Spleen (tissue), 7 donors: Measurements from ENCODE around the gene ARL15.

Experiments used
- CTCF ChIP-seq, 11 experiments: fragments of 200-600 bp in 7 of 11; fragments of 450-650 bp in 4 of 11; sonication (generic) in 4 of 11; IDR thresholded peaks in 8 of 11; conservative IDR thresholded peaks in 3 of 11; 1 replicate in 7 of 11; 2 replicates in 4 of 11; pipeline versions ENCODE4 v1.4.0 to v1.8.0; 2016 to 2021; ENCODE audit warnings: antibody characterized with exemption in 11 of 11, inconsistent platforms in 4 of 11, mild to moderate bottlenecking in 1 of 11
- POLR2A ChIP-seq, 3 donors: fragments of 450-650 bp; IDR thresholded peaks; one replicate each; pipeline ENCODE4 v1.5.1; 2017; ENCODE audit warnings: antibody characterized with exemption in 3 of 3, mild to moderate bottlenecking in 1 of 3
- POLR2AphosphoS5 ChIP-seq, 3 donors: sonication (generic); formaldehyde crosslinking; IDR thresholded peaks; one replicate each; pipeline ENCODE4 v1.5.1; 2017; ENCODE audit warnings: antibody characterized with exemption in 3 of 3
- donor health status: DM: no; HTN: no; CAD: no; lungs with moderate emphysema.
- donor health status: DM: no; HTN: no; CAD: no.
- donor health status: DM: no; HTN: no; CAD: no.

- TF ChIP-seq CTCF (IDR thresholded peaks at IDR 0.05 in 8 of 11, conservative IDR thresholded peaks at IDR 0.05 in 3 of 11) (no peak), POLR2AphosphoS5 (IDR thresholded peaks at IDR 0.05) (no peak), POLR2A (IDR thresholded peaks at IDR 0.05) (no peak)
Measured at GRCh38 chr5:53929570-53929969, 380.8 kb downstream of the ARL15 start.
